HepG2 (cell line): ENCODE measurements around the gene GPR107. TPM values are rescaled to one million over a fixed set of nuclear protein-coding genes. Genes with fewer than 3 reads are reported as not detected.

Experiments used
- BHLHE40 ChIP-seq: IDR thresholded peaks from 2 replicates; pipeline ENCODE4 v1.6.1; 2011; ENCODE audit warnings: low read length, improper control_type of control experiment
- FOXC1 ChIP-seq: sonication (generic); formaldehyde crosslinking; IDR thresholded peaks from 2 replicates; pipeline ENCODE4 v1.8.0; 2022; ENCODE audit warnings: mild to moderate bottlenecking, missing genetic modification reagents, borderline replicate concordance
- MLX ChIP-seq: IDR thresholded peaks from 2 replicates; pipeline ENCODE4 v1.6.1; 2016
- ZFP36L1 ChIP-seq: sonication (generic); formaldehyde crosslinking; IDR thresholded peaks from 2 replicates; pipeline ENCODE4 v1.8.0; 2022; ENCODE audit warnings: mild to moderate bottlenecking, missing genetic modification reagents, moderate library complexity
- ZNF280B ChIP-seq: sonication (generic); formaldehyde crosslinking; IDR thresholded peaks from 2 replicates; pipeline ENCODE4 v1.5.0; 2020; ENCODE audit warnings: missing genetic modification reagents, mild to moderate bottlenecking, borderline replicate concordance
- ZNF646 ChIP-seq: sonication (generic); formaldehyde crosslinking; IDR thresholded peaks from 2 replicates; pipeline ENCODE4 v1.9.0; 2021; ENCODE audit warnings: mild to moderate bottlenecking, missing genetic modification reagents
- ZNF678 ChIP-seq: sonication (generic); formaldehyde crosslinking; IDR thresholded peaks from 2 replicates; pipeline ENCODE4 v1.4.0; 2020; ENCODE audit warnings: mild to moderate bottlenecking, missing genetic modification reagents
- ZSCAN29 ChIP-seq: sonication (generic); formaldehyde crosslinking; conservative IDR thresholded peaks from 2 replicates; pipeline ENCODE4 v1.4.0; 2020; ENCODE audit warnings: mild to moderate bottlenecking, missing genetic modification reagents
- polyA plus RNA-seq, 8 experiments: library from polyadenylated mRNA; depleted of rRNA in 3 of 8; stranded (reverse) in 7 of 8; unstranded in 1 of 8; fragments of >200 nt; fragmentation: Illumina TruSeq in 4 of 8; extraction: Trizol in 4 of 8; gene quantifications; 2 replicates each; pipeline versions ENCODE4 v1.2.1 to v1.2.3, GENCODE V29; 2011 to 2016; ENCODE audit warnings: low read depth in 4 of 8, missing spikeins in 1 of 8, mixed read lengths in 1 of 8; ENCODE audit not compliant: insufficient read depth in 1 of 8
- total RNA-seq, 5 experiments: library from RNA; depleted of rRNA; stranded (reverse); fragments of >200 nt; fragmentation: Illumina TruSeq; extraction: Trizol; gene quantifications; 2 replicates each; pipeline ENCODE4 v1.2.3, GENCODE V29; 2016; ENCODE audit warnings: low read depth in 1 of 5
- TF ChIP-seq, protein P1 (sequence below): sonication (generic); formaldehyde crosslinking; IDR thresholded peaks from 2 replicates; pipeline ENCODE4 v1.5.0; 2020; ENCODE audit warnings: mild to moderate bottlenecking, missing genetic modification reagents, moderate library complexity
- TF ChIP-seq, protein P2 (sequence below): sonication (generic); formaldehyde crosslinking; IDR thresholded peaks from 2 replicates; pipeline ENCODE4 v1.4.0; 2020; ENCODE audit warnings: missing genetic modification reagents; ENCODE audit errors: not compliant biosample characterization

The GPR107 gene
- total and polyA plus RNA-seq, 2 of the 13 experiments (the other 11 are each of a cell fraction or from before 2014, with no cell fraction given) = 22.5 to 24.4 TPM

DNA sequence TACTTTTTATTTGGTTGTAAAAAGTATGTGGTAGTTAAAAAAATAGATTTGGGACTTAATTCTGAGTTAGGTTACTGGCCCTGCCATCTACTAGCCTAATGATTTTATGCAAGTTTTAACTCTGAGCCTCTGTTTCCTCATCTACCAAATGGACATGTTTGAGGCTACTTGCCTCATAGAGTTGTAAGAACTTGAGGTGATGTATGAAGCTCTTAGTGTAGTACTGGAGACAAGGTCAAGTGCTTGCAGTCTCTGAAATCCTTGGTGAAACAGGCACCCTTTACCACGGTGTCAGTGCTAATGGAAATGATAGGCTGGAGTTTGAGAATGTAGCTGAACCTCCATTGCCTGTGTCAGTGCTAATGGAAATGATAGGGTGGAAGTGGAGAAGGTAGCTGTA lies 15.3 kb downstream of the GPR107 start (continued):
- TF ChIP-seq, protein P1, sequence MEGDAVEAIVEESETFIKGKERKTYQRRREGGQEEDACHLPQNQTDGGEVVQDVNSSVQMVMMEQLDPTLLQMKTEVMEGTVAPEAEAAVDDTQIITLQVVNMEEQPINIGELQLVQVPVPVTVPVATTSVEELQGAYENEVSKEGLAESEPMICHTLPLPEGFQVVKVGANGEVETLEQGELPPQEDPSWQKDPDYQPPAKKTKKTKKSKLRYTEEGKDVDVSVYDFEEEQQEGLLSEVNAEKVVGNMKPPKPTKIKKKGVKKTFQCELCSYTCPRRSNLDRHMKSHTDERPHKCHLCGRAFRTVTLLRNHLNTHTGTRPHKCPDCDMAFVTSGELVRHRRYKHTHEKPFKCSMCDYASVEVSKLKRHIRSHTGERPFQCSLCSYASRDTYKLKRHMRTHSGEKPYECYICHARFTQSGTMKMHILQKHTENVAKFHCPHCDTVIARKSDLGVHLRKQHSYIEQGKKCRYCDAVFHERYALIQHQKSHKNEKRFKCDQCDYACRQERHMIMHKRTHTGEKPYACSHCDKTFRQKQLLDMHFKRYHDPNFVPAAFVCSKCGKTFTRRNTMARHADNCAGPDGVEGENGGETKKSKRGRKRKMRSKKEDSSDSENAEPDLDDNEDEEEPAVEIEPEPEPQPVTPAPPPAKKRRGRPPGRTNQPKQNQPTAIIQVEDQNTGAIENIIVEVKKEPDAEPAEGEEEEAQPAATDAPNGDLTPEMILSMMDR (CRISPR knock-in tag) = no peak
- TF ChIP-seq ZNF678 (no peak), ZSCAN29 (no peak), ZNF646 (CRISPR knock-in tag) (no peak), ZNF280B (CRISPR knock-in tag) (no peak), BHLHE40 (no peak), MLX (CRISPR knock-in tag) (no peak), FOXC1 (CRISPR knock-in tag) (no peak), ZFP36L1 (CRISPR knock-in tag) (no peak)
- TF ChIP-seq, protein P2, sequence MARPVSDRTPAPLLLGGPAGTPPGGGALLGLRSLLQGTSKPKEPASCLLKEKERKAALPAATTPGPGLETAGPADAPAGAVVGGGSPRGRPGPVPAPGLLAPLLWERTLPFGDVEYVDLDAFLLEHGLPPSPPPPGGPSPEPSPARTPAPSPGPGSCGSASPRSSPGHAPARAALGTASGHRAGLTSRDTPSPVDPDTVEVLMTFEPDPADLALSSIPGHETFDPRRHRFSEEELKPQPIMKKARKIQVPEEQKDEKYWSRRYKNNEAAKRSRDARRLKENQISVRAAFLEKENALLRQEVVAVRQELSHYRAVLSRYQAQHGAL (CRISPR knock-in tag) = no peak
